ENCODE results near the gene SF3A1.

DNA sequence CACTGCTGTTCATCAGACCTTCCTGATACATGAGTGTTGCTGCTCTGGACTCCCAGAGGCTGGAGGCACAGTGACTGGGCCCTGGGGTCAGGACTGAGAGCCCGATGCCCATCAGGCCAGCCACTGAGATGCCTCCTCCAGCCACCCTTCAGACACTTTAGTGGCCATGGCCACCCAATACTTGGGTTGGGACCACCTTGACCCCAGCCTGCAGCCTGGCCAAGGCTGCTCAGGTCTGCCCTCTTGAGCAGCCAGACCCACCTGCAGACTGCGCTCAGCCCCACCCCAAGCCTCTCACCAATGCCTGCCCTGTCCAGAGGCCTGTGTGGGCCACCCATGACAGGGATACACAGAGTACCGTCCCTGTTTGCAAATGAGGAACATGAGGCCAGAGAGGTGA is 26.4 kb upstream of the SF3A1 start:
- TF ChIP-seq SUZ12 (IDR thresholded peaks at IDR 0.05; ENCODE audit: extremely low read depth, insufficient read depth, insufficient read length) (no peak), YY1 (IDR thresholded peaks at IDR 0.05; ENCODE audit: insufficient read depth, insufficient read length) (no peak)

All from NT2/D1 (cell line).